ENCODE data around the gene ROBO1. TPM values are rescaled to one million over a fixed set of nuclear protein-coding genes. Genes with fewer than 3 reads are reported as not detected.

ROBO1 gene
- polyA plus RNA-seq, 1 donor (not counting 4 experiments of a cell fraction or from before 2014, with no cell fraction given): 27.1 TPM

- H3K4me2 ChIP-seq (ENCODE audit: control insufficient read depth, extremely low read depth, insufficient read depth, low read depth, low read length): no peak overlapping the region
- no peaks in the 10 kb centered on the region for H3K9me3 ChIP-seq (ENCODE audit: control insufficient read depth, low read depth, low read length)
- H3K79me2 ChIP-seq (ENCODE audit: control insufficient read depth, insufficient read depth, low read length): no peaks in the 10 kb centered on the region
- no peaks in the 10 kb centered on the region for H3K9me1 ChIP-seq (ENCODE audit: control insufficient read depth, extremely low read depth, insufficient read depth, low read length)
- no peak overlapping the region for H3K9ac ChIP-seq (ENCODE audit: control insufficient read depth, extremely low read depth, insufficient read depth, low read length)
- DNase-seq (ENCODE audit: low read depth, low spot score): no peak
- H3K4me1 ChIP-seq (ENCODE audit: control insufficient read depth, extremely low read depth, insufficient read depth, low read length): no peaks in the 10 kb centered on the region
- TF ChIP-seq CTCF (optimal IDR thresholded peaks at IDR 0.05 in 1 of 3, IDR thresholded peaks at IDR 0.05 in 1 of 3, conservative IDR thresholded peaks at IDR 0.05 in 1 of 3; ENCODE audit: extremely low read depth in 1 of 3, insufficient read depth in 2 of 3, low read length in 3 of 3) (no peak), EZH2 (IDR thresholded peaks at IDR 0.05; ENCODE audit: low read length) (no peak)
- no peaks in the 10 kb centered on the region for H3K27me3 ChIP-seq (ENCODE audit: control insufficient read depth, extremely low read depth, insufficient read depth, low read length)
- FAIRE-seq: peak; percentile 52
- dilution Hi-C loops (cut with MboI; ENCODE audit: extremely low pct_ligation_motif_present, low sequenced_read_pairs): no loop called here
- H4K20me1 ChIP-seq (ENCODE audit: control insufficient read depth, extremely low read depth, insufficient read depth, low read length): no peaks in the 10 kb centered on the region
- H3K27ac ChIP-seq (ENCODE audit: control insufficient read depth, insufficient read depth, low read length): no peak overlapping the region
- no peak overlapping the region for H3K4me3 ChIP-seq (ENCODE audit: control insufficient read depth in 2 of 3, extremely low read depth in 1 of 3, insufficient read depth in 2 of 3, low read depth in 1 of 3, low read length in 3 of 3)
- peak overlapping the region; percentile 17 for H2AFZ ChIP-seq (ENCODE audit: control insufficient read depth, low read length)
- H3K36me3 ChIP-seq (ENCODE audit: control insufficient read depth in 2 of 2, extremely low read depth in 1 of 2, insufficient read depth in 2 of 2, low read length in 2 of 2): no peaks in the 10 kb centered on the region
Observed at GRCh38 chr3:78794431-78794830, 973.4 kb downstream of the ROBO1 start.

GRCh38 chr3:78792733-78793132 lies 975.1 kb downstream of the ROBO1 start:
- no peak overlapping the region for H3K9ac ChIP-seq (ENCODE audit: control insufficient read depth, extremely low read depth, insufficient read depth, low read length)
- H3K36me3 ChIP-seq (ENCODE audit: control insufficient read depth in 2 of 2, extremely low read depth in 1 of 2, insufficient read depth in 2 of 2, low read length in 2 of 2): no peaks in the 10 kb centered on the region
- peaks cover 6% of the 10 kb centered on the region for H3K4me1 ChIP-seq (ENCODE audit: control insufficient read depth, extremely low read depth, insufficient read depth, low read length)
- H4K20me1 ChIP-seq (ENCODE audit: control insufficient read depth, extremely low read depth, insufficient read depth, low read length): no peaks in the 10 kb centered on the region
- no peak overlapping the region for H2AFZ ChIP-seq (ENCODE audit: control insufficient read depth, low read length)
- no peak for TF ChIP-seq CTCF (optimal IDR thresholded peaks at IDR 0.05 in 1 of 3, IDR thresholded peaks at IDR 0.05 in 1 of 3, conservative IDR thresholded peaks at IDR 0.05 in 1 of 3; ENCODE audit: extremely low read depth in 1 of 3, insufficient read depth in 2 of 3, low read length in 3 of 3)
- TF ChIP-seq EZH2 (IDR thresholded peaks at IDR 0.05; ENCODE audit: low read length): no peak
- H3K79me2 ChIP-seq (ENCODE audit: control insufficient read depth, insufficient read depth, low read length): no peaks in the 10 kb centered on the region
- no peak for FAIRE-seq
- dilution Hi-C loops (cut with MboI; ENCODE audit: extremely low pct_ligation_motif_present, low sequenced_read_pairs): no loop called here
- no peak overlapping the region for H3K4me2 ChIP-seq (ENCODE audit: control insufficient read depth, extremely low read depth, insufficient read depth, low read depth, low read length)
- no peaks in the 10 kb centered on the region for H3K9me3 ChIP-seq (ENCODE audit: control insufficient read depth, low read depth, low read length)
- no peaks in the 10 kb centered on the region for H3K9me1 ChIP-seq (ENCODE audit: control insufficient read depth, extremely low read depth, insufficient read depth, low read length)
- no peak for DNase-seq (ENCODE audit: low read depth, low spot score)
- H3K27me3 ChIP-seq (ENCODE audit: control insufficient read depth, extremely low read depth, insufficient read depth, low read length): no peaks in the 10 kb centered on the region
- no peak overlapping the region for H3K4me3 ChIP-seq (ENCODE audit: control insufficient read depth in 2 of 3, extremely low read depth in 1 of 3, insufficient read depth in 2 of 3, low read depth in 1 of 3, low read length in 3 of 3)
- no peak overlapping the region for H3K27ac ChIP-seq (ENCODE audit: control insufficient read depth, insufficient read depth, low read length)
